K562 (cell line): ENCODE data around the gene PLXDC2.

Source experiments
- MITF ChIP-seq: IDR thresholded peaks from 2 replicates; pipeline ENCODE4 v1.6.1; 2014; ENCODE audit warnings: antibody characterized with exemption
- RNF219 ChIP-seq: fragments of 250-450 bp; sonication (Bioruptor Pico); IDR thresholded peaks from 2 replicates; pipeline ENCODE4 v1.5.0; 2022; ENCODE audit warnings: mild to moderate bottlenecking
- TF ChIP-seq, protein P1 (sequence below), 2 experiments: fragments of 450-650 bp; conservative IDR thresholded peaks; 2 replicates each; pipeline ENCODE4 v1.6.1; 2017; ENCODE audit warnings: mild to moderate bottlenecking in 2 of 2, moderate library complexity in 2 of 2

DNA sequence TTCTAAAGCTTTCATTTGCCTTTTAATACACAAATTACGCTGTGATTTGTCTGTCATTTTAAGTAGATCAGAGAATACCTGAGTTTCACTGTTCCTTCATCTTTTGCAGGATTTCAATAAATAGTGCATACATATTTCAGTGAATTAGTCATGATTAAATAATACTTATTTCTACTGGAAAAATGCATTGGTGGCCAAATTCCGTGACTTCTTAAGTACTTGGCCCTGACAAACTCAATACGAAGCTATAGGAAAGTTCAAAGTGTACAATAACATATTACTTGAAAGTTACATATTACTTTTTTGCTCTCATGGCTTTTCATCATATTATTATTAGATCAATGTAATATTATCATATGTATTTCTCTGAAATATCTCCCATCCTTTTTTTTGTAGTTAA lies 16.1 kb upstream of the PLXDC2 start:
- TF ChIP-seq, protein P1, sequence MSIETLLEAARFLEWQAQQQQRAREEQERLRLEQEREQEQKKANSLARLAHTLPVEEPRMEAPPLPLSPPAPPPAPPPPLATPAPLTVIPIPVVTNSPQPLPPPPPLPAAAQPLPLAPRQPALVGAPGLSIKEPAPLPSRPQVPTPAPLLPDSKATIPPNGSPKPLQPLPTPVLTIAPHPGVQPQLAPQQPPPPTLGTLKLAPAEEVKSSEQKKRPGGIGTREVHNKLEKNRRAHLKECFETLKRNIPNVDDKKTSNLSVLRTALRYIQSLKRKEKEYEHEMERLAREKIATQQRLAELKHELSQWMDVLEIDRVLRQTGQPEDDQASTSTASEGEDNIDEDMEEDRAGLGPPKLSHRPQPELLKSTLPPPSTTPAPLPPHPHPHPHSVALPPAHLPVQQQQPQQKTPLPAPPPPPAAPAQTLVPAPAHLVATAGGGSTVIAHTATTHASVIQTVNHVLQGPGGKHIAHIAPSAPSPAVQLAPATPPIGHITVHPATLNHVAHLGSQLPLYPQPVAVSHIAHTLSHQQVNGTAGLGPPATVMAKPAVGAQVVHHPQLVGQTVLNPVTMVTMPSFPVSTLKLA (conservative IDR thresholded peaks at IDR 0.05) = no peak
- TF ChIP-seq RNF219 (CRISPR knock-in tag) (no peak), MITF (no peak)
